ACHN (cell line): ENCODE data around the gene ACP2.

ENCODE experiments used
- DNase-seq: peaks from one replicate; pipeline ENCODE4 v3.0.0-alpha.2; 2015
- in situ Hi-C: cut with HindIII; loops from 2 replicates; pipeline ENCODE4 v1.10.0; 2017; ENCODE audit warnings: low sequenced_read_pairs, low pct_ligation_motif_present, low pct_unique_long_range_greater_than_20kb

Gene ACP2

DNA sequence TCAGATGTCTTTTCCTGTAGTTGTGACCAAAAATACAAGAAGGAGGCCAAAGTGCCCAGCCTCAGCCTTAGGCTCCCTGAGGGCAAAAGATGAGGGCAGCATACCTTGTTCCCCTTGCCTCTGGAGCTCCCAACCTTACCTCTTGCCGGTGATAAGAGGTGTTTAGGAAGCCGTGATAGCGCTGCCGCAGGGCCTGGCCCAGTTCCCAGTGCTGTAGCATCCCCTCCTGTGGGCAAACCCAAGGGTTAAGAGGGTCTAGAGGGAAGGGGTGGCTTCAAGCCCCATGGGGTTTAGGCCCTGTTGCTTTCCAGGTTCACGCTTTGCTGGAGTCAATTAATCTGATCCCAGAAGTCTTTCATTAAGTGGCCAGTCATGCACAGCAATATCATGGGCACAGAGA lies 1.1 kb downstream of the ACP2 start:
- in situ Hi-C loops: no loop called here
- no peak for DNase-seq

DNA sequence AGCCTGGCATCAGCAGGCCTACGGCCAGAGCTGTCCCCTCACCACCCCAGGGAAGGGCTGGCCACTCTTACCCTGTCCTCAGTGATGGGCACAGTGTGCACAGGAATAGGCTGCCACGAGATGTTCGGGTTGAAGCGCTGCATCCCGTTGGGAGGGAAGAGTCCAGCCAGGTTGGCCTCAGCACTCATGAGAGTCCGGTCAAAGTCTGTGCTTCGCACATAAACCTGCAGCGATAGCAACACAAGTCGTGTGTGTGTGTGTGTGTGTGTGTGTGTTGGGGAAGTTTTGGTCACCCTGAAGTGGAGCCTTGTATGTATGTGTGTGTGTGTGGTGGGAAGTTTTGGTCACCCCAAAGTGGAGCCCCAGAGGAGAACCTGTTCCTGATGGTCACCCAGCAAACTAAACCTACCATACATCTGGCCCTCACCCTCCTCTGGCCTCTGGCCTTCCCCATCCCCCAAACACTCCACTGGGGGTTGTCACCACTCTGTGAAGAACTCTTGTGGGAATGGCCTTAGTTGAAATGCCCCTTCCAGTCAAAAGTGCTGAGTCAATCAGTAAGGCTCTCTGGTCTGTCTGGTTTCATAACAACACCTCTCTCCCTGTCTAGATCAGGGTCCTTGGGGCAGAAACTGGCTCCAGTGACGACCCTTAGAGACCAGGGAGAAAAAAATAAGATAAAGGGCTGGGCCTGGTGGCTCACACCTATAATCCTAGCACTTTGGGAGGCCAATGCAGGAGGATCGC lies 2.8 kb downstream of the ACP2 start:
- no peak for DNase-seq
- in situ Hi-C loops: no loop called here

DNA sequence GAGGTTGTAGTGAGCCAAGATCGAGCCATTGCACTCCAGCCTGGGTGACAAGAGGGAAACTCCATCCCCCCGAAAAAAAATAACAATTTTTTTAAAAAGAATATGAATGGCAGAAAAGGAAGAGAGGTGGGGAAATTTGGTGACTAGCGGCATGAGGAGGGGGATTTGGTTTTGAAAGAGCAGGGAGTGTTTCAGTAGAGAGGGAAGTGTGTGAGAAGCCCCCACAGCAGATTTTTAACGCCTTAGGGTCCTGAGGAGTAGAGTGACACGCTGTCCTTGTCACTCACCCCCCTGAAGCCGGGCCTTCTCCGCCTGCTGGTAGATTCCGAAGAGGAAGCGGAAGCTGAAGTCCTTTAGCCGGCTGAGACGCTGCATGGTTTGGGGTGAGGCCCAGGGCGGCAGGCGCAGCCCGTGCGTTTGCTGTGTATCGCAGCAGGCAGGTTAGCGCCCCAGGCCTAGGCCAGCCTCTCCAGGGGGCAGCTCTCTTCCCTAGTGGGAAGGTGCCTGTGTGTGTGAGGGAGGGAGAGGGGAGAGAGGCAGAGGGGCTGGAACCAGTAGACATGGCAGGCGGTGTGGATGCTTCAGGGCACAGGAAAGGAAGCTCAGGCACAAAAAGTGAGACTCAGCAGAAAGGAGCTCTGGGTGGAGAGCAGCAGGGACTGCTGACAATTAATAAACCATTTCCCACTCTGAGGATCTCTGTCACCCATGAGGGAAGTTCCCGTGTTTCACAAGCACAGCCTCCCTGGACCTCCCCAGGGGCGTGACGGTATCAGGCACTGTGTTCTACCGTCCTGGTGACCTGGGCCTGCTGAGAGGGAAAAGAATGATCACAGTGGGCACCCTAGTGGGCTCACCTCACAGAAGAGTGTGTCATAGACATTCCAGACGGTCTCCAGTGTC lies 3.9 kb downstream of the ACP2 start:
- DNase-seq: no peak
- in situ Hi-C loops: no loop called here

DNA sequence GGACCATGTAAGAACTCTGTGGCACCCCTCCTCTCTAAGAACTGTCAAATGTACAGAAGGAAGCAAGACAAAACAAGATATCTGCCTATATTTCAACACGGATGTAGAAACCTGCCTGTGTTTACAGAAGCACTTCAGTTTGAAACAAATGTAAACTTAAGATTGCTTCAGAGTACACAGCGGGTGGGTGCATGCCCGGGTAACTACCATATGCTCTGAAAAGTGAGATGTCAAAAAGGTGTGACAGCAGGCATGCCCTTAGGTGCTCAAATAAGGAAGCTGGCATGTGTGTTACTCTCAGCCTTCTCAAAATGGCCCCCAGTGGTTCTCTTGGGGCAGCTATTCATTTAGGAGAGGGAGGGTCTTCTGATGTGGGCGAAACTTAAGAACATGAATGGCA lies 5.2 kb downstream of the ACP2 start:
- in situ Hi-C loops: no loop called here
- DNase-seq: no peak

DNA sequence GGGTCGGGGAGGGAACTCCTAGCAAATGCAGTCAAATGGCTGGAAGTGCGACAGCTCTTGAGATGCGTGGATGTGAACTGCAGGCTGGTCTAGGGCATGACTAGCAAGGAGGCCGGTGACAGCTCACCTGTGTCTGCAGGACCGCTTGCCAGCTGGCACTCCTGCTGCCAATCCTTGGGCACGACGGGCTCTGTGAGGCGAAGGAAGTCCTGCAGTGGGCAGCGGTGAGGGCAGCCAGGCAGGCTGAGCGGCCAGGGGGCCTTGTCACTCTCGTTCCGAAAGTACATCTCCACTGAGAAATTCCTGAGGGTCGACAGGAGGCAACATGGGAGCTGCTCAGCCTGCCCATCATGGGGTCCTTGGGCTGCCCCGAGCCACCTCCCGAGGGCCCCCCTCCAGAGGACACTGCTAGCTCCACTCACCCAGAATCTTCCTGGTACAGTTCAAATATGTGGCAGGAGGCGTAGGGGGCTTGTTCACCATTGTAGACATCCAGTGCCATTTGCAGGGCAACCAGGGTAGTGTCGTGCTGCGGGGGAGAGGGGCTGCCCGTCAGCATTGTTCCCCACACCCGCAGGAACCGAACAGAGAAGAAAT lies 5.9 kb downstream of the ACP2 start:
- DNase-seq: no peak
- in situ Hi-C loops: no loop called here

DNA sequence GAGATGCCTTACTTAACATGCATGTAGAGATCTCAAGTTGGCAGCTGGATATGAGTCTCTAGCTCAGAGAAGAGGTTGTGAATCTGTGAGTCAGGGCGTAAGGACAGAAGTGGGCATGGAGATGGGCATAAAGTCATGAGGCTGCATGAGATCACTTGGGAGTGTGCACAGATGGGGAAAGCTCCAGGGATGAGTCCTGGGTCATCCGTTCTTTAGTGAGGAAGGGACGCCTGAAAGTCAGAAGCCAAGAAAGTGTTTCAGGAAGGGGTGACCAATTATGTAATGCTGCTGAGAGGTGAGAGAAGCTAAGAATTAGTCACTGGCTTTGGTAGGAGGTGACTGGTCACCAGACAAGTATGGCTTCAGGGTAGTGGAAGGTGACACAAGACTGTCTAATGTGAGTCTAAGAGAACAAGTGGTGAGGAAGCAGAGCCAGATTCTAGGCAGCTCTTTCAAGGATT lies 6.7 kb downstream of the ACP2 start:
- no peak for DNase-seq
- in situ Hi-C loops: no loop called here

DNA sequence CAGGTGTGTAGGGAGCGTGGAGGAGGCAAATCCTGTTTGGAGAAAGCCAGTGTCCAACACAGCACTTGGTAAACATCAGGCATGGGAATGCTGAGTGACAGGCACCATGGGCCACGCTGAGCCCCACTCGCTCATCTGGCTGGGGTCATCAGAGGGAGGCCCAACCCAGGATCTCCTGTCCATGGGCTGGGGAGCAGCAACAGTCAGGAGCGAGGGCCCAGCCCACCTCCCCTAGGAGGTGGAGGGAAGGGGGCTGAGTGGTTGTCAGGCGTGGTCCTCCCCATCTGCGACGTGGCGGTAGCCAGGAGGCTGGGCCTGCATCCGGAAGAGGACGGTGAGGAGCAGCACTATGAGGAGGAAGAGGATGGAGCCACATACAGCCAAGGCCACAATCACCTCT lies 8.8 kb downstream of the ACP2 start:
- in situ Hi-C loops: no loop called here
- no peak for DNase-seq

DNA sequence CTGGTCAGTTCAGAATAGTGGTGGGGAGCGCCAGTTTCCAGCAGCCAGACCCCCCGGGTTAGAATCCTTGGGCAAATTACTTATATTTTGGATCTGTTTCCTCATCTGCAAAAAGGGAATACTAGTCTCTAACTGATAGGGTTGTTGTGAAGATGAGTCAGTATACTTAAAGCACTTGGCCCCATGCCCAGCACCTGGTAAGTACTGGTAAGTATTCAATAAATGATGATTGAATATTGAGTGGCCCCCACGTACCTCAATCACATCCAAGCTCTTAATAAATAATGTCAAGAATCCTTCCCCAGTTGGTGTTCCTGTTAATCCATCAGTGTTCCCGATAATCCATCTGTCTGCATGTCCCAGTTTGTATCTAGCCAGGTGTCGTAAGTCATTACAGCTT lies 12.1 kb downstream of the ACP2 start:
- DNase-seq: no peak
- in situ Hi-C loops: no loop called here

DNA sequence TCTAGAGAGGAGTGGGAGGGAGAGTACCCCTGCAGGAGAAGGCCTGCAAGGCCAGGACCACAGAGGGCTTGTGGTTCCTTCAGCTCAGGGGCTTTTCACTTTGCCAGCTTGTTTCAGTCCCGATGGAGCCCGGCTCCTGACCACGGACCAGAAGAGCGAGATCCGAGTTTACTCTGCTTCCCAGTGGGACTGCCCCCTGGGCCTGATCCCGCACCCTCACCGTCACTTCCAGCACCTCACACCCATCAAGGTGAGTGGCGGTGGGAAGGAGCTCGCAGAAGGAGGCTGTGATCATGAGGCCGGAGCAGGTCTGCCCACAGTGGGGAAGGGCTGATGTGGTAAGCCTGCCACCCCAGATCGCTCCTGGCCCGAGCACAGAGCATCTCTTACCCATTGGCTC lies 13.5 kb downstream of the ACP2 start:
- in situ Hi-C loops: no loop called here
- no peak for DNase-seq

DNA sequence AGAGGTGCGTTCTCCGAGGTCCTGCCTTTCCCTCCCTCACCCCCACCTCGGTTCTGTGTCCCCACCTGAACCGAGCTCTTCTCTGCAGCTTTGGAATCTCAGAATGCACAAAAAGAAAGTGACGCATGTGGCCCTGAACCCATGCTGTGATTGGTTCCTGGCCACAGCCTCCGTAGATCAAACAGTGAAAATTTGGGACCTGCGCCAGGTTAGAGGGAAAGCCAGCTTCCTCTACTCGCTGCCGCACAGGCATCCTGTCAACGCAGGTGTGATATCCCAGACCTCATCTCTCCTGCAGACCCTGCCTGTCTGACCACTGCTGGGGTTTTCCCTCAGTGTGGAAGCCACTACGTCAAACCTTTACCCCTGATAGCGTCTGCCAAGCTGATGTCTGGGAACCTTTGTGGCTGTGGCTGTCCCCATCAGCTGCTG lies 13.9 kb downstream of the ACP2 start:
- DNase-seq: no peak
- in situ Hi-C loops: no loop called here

DNA sequence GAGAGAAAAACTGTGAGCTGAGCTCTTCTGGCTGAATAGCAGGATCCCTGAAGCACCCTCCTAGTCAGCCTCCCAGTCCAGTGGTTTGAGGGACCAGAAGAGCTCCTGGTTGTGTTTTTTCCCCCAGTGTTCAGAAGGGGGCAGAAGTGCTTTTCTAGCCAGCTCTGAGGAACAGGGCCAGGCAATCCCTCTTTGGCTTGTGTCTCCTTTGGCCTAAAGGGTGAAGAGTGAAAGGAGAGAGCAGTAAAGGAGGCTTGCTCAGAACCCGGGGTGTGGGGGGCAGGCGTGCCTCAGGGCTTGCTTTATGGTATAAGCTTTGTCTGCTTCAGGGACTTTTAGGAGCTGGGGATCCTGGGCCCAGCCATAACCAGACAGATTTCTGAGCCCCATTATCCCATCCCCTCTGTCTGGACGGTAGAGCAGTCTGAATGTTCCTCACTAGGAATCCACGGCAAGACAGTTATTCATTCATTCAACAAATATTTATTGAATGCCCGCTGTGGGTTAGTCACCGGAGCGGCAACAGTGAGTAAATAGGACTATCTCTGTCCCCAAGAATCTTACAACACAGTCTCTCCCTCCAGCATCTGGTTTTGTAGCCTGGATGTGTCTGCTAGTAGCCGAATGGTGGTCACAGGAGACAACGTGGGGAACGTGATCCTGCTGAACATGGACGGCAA lies 14.5 kb downstream of the ACP2 start:
- in situ Hi-C loops: no loop called here
- DNase-seq: peak; percentile 26

DNA sequence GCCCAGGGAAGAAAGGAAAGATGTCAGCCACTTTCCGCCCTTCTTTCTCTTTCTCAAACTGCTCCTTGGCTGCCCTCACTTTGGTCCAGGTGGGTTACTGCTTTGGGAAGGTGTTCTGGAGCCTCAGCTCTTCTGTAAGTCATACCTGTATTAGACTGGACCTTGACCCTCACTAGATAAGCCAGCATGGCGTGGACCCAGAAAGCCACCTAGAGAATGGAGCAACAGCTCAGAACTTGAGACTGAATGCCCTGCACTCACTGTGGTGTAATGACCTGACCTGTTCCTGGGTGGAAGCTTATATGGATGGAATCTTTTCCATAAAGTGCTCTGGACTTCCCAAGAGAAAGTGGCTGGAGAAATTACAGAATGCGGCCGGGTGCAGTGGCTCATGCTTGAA lies 15.6 kb downstream of the ACP2 start:
- DNase-seq: no peak
- in situ Hi-C loops: no loop called here

DNA sequence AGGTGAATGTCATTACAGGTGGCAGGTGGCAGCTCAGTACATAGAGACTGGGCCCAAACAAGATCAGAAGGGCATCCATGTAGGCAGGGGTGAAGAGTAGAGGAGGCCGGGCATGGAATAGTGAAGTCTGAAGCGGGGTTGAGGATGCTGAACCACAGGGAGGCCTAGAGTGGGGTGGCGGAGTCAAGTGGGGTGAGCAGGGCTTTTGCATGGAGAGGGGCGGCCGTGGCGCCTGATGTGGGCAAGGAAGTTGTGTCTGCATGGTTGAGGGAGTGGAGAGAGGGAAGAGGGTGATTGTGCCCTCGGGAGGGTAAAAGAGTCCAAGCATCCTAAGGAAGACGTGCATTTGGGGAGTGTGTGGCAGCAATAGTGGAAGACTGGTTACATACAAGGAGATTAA lies 19.5 kb downstream of the ACP2 start:
- in situ Hi-C loops: no loop called here
- DNase-seq: no peak

DNA sequence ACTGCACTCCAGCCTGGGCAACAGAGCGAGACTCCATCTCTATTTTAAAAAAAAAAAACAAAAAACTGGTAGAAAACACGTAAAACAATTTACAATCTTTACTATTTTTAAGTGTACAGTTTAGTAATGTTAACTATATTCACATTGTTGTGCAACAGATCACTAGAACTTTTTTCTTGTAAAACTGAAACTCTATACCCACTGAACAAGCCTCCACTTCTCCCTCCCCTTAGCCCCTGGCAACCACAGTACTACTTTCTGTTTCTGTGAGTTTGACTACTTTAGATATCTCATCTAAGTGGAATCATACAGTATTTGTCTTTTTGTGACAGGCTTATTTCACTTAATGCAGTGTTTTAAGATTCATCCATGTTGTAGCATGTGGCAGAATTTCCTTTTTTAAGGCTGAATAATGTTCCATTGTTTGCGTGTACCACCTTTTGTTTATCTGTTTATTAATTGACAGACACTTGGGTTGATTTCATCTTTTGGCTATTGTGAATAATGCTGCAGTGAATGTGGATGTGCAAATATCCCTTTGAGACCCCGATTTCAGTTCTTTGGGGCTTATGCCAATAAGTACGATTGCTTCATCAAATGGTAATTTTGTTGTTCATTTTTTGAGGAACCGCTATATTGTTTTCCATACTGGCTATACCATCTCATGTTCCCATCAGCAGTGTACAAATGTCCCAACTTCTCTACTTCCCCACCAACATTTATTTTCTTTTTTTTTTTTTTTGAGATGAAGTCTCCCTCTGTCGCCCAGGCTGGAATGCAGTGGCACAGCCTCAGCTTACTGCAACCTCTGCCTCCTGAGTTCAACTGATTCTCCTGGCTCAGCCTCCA lies 22.8 kb downstream of the ACP2 start:
- DNase-seq: no peak

DNA sequence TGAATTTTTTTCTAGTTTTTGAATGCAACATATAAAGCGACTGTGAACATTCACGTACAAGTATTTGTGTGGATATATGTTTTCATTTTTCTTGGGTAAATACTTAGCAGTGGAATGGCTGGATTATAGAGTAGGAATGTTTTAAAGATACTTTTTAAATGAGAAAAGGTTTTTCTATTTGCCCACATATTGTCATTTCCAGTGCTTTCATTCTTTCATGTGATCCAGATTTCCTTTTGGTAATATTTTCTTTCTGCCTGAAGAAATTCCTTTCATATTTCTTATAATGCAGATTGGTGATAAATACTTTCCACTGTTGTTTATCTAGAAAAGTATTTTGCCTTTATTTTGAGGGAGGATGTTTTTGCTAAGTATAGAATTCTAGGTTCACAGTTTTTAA lies 25.9 kb downstream of the ACP2 start:
- in situ Hi-C loops: no loop called here
- DNase-seq: no peak

More for the DNA sequence above, 22.8 kb downstream of the ACP2 start:
- in situ Hi-C loops: no loop called here

DNA sequence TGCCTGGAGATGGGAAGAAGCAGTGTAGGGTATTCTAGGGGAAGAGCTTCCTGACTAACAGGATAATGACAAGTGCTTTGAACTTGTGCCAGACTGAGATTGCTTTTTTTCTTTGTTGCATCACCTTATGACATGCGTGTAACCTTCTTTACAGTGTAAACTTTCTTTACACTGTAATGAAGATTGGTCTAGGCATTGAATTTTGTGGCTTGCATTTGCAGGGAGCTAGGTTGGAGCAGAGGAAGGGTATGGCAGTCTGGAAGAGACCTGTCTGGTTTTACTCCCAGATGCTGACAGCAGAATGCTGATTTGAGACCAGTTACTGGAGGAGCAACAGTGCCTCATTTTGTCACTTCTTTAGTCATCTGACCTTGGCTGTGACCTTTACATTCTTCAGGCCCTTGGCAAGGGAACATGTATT lies 28.2 kb downstream of the ACP2 start:
- DNase-seq: peak; percentile 39
- in situ Hi-C loops: no loop called here

DNA sequence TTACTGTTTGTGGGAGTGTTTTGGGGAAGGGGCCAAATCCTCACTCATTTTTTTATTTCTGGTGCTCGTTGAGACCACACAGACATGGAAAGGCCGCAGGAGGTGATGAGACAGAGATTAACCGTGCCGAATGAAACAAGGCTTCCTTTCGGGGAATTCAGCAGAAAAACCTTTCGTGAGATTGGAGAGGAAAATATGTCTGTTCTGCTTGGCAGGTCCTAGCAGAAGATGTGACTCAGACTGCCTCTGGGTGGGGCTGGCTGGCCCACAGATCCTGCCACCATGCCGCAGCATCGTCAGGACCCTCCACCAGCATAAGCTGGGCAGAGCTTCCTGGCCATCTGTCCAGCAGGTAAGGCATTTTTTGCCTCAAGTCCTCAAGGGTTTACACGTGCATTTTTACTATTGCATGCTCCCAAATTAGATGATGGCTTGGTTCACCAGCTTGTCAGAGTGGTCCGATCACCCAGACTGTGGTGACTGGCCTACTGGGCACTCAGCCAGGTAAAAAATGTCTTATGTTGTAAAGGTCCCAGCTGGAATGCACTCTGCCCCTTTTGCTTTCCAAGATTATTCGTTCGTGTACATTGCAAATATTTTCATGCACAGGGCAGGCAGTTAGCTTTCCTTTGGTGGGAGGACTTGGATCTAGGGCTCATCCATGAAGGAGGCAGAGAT lies 32.4 kb downstream of the ACP2 start:
- in situ Hi-C loops: no loop called here
- peak; percentile 85 for DNase-seq
